DND-41 (cell line): Measurements from ENCODE around the gene SLC23A2.

ENCODE experiments used
- CTCF ChIP-seq: IDR thresholded peaks from 2 replicates; pipeline ENCODE4 v1.5.1; 2012; ENCODE audit warnings: borderline replicate concordance, low read length, moderate library complexity, mild to moderate bottlenecking; ENCODE audit not compliant: poor library complexity, severe bottlenecking; ENCODE audit errors: extremely low read depth
- EZH2 ChIP-seq: IDR thresholded peaks from 3 replicates; pipeline ENCODE4 v1.6.1; 2012; ENCODE audit warnings: borderline replicate concordance, low read depth, mild to moderate bottlenecking, moderate library complexity, low read length, inconsistent platforms; ENCODE audit not compliant: severe bottlenecking

DNA sequence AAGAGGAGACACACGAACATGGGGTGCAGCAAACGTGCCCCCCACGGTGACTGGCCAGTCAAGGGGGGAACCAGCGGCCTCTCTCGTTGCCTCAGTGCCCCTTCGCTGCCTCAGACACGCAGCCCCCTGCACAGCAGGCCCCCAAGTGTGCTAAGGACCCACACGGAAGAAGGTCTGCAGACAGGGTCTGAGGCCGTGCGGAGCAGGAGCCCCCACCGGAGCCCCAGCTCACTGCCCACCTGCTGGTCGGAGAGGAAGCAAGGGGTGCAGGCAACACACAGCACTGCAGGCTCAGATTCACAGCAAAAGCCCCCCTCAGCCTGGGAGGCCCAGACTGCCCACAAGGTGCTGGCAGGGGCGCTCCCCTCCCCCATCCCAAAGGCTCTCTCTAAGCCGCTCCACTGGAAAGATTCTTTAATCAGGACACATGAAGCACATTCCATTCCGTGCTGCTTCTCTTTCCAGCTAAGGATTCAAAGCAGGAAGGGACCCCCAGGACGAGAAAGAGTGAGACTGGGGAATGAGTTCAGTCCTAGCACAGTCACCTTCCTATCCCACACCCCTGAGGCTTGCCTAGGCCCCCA lies 105.1 kb downstream of the SLC23A2 start:
- TF ChIP-seq CTCF (no peak), EZH2 (no peak)
